Endothelial cell of umbilical vein (primary cell): ENCODE results near the gene BMPR1A. TPM values are rescaled to one million over a fixed set of nuclear protein-coding genes. Genes with fewer than 3 reads are reported as not detected.

Source experiments
- BruUV-seq: library from RNA; stranded (reverse); fragments of 400-500 nt; replicated peaks from 2 replicates; lab custom pipeline; 2021; lab: Mats Ljungman, UMichigan
- CTCF ChIA-PET: fragments of 300-600, 350-600 bp; sonication (Branson Sonifier 250); formaldehyde crosslinking; loops from one replicate; lab custom pipeline; 2021; ENCODE audit warnings: antibody characterized with exemption, inconsistent platforms; lab: Charles Lee
- POLR2A ChIA-PET: fragments of 300-600, 350-600 bp; sonication (Branson Sonifier 250); formaldehyde crosslinking; loops from one replicate; lab custom pipeline; 2021; ENCODE audit warnings: antibody characterized with exemption, inconsistent platforms; lab: Charles Lee
- DNase-seq: peaks from one replicate; pipeline ENCODE4 v3.0.0-alpha.2; 2011; ENCODE audit warnings: low read depth, low spot score
- FAIRE-seq: peaks from 2 replicates; lab custom pipeline; 2011; peaks lifted over from hg19 to GRCh38; lab: Jason Lieb, UNC
- H2AFZ ChIP-seq: 2 replicates; pipeline ENCODE4 v1.6.0; 2012; ENCODE audit warnings: low read depth, low read length, control low read depth, inconsistent platforms
- H3K27ac ChIP-seq: 2 replicates; pipeline ENCODE4 v1.5.1; 2011; ENCODE audit warnings: low read depth, mild to moderate bottlenecking, control low read depth, low read length, moderate library complexity; ENCODE audit not compliant: insufficient read depth
- H3K27me3 ChIP-seq, 2 experiments: 2 replicates each; pipeline versions ENCODE4 v1.6.0 to v1.6.1; 2011; ENCODE audit warnings: low read length in 2 of 2, mixed read lengths in 1 of 2; ENCODE audit not compliant: control insufficient read depth in 2 of 2, insufficient read depth in 2 of 2
- H3K36me3 ChIP-seq, 2 experiments: 2 replicates in 1 of 2; 3 replicates in 1 of 2; pipeline ENCODE4 v1.5.1; 2011; ENCODE audit warnings: low read length in 2 of 2, mild to moderate bottlenecking in 1 of 2, moderate library complexity in 1 of 2; ENCODE audit not compliant: control insufficient read depth in 2 of 2, insufficient read depth in 2 of 2; ENCODE audit errors: extremely low read depth in 1 of 2
- H3K4me1 ChIP-seq: 3 replicates; pipeline ENCODE4 v1.5.1; 2011; ENCODE audit warnings: mild to moderate bottlenecking, low read length; ENCODE audit not compliant: control insufficient read depth, insufficient read depth; ENCODE audit errors: extremely low read depth
- H3K4me2 ChIP-seq: 2 replicates; pipeline ENCODE4 v1.6.1; 2011; ENCODE audit warnings: low read length, control low read depth, mixed read lengths; ENCODE audit not compliant: insufficient read depth
- H3K4me3 ChIP-seq, 3 experiments: fragments of 200-600 bp in 1 of 3; sonication (generic), shearing (Covaris generic) in 1 of 3; replicated peaks in 1 of 3; 2 replicates each; pipeline ENCODE4 v1.5.1; 2011 to 2016; ENCODE audit warnings: control low read depth in 3 of 3, low read length in 3 of 3, mild to moderate bottlenecking in 2 of 3, inconsistent platforms in 1 of 3, low read depth in 1 of 3, moderate library complexity in 1 of 3; ENCODE audit not compliant: insufficient read depth in 1 of 3
- H3K79me2 ChIP-seq: 2 replicates; pipeline ENCODE4 v1.6.0; 2012; ENCODE audit warnings: low read length, inconsistent platforms; ENCODE audit not compliant: control insufficient read depth, insufficient read depth
- H3K9ac ChIP-seq: replicated peaks from 2 replicates; pipeline ENCODE3; 2011; ENCODE audit warnings: low read length, control low read depth; ENCODE audit not compliant: insufficient read depth; ENCODE audit errors: extremely low read depth
- H3K9me1 ChIP-seq: replicated peaks from 3 replicates; pipeline ENCODE4 v1.6.0; 2011; ENCODE audit warnings: mild to moderate bottlenecking, low read length; ENCODE audit not compliant: control insufficient read depth, insufficient read depth; ENCODE audit errors: extremely low read depth
- H3K9me3 ChIP-seq: replicated peaks from 2 replicates; pipeline ENCODE4 v1.5.1; 2012; ENCODE audit warnings: low read length, inconsistent platforms; ENCODE audit not compliant: control insufficient read depth, insufficient read depth
- H4K20me1 ChIP-seq: replicated peaks from 2 replicates; pipeline ENCODE3; 2011; ENCODE audit warnings: mild to moderate bottlenecking, low read length; ENCODE audit not compliant: control insufficient read depth, insufficient read depth; ENCODE audit errors: extremely low read depth
- EZH2 ChIP-seq: IDR thresholded peaks from 2 replicates; pipeline ENCODE4 v1.6.1; 2012; ENCODE audit warnings: borderline replicate concordance, low read depth, mild to moderate bottlenecking, moderate library complexity, low read length, inconsistent platforms; ENCODE audit not compliant: severe bottlenecking
- FOS ChIP-seq: IDR thresholded peaks from 2 replicates; pipeline ENCODE4 v1.6.1; 2011; ENCODE audit warnings: mild to moderate bottlenecking, low read length, moderate library complexity, borderline replicate concordance; ENCODE audit not compliant: insufficient read depth
- GATA2 ChIP-seq: IDR thresholded peaks from 2 replicates; pipeline ENCODE4 v1.7.0; 2011; ENCODE audit warnings: low read depth, mild to moderate bottlenecking, moderate library complexity, mixed read lengths, low read length; ENCODE audit not compliant: insufficient read length, insufficient read depth
- JUN ChIP-seq: IDR thresholded peaks from 2 replicates; pipeline ENCODE4 v1.6.1; 2011; ENCODE audit warnings: borderline replicate concordance, low read depth; ENCODE audit not compliant: insufficient read length, insufficient read depth
- MYC ChIP-seq: IDR thresholded peaks from one replicate; pipeline ENCODE4 v1.6.1; 2011; ENCODE audit warnings: mild to moderate bottlenecking, low read depth, low read length
- POLR2A ChIP-seq: IDR thresholded peaks from 2 replicates; pipeline ENCODE4 v1.6.1; 2012; ENCODE audit warnings: low read depth, mild to moderate bottlenecking, control low read depth, low read length
- dilution Hi-C: fragments of 300-500 bp; cut with MboI; formaldehyde crosslinking; loops from one replicate; pipeline ENCODE4 v1.15.0; 2019; ENCODE audit warnings: low sequenced_read_pairs; ENCODE audit not compliant: extremely low pct_ligation_motif_present
- intact Hi-C: fragments of 100-400 bp; cut with micrococcal nuclease; formaldehyde crosslinking; loops from one replicate; pipeline ENCODE4 v1.10.0; 2022
- polyA plus RNA-seq, 4 experiments: library from polyadenylated mRNA; depleted of rRNA in 3 of 4; stranded (reverse) in 3 of 4; unstranded in 1 of 4; fragments of >200 nt; gene quantifications; 2 replicates each; pipeline versions ENCODE4 v1.2.1 to v1.2.3, GENCODE V29; 2011 to 2012; ENCODE audit warnings: missing spikeins in 1 of 4
- total RNA-seq: library from RNA; stranded (reverse); gene quantifications from 2 replicates; pipeline ENCODE4 v1.2.3, GENCODE V29; 2021
- TF ChIP-seq, protein P1 (sequence below), 2 donors: IDR thresholded peaks; 1 replicate in 1 of 2; 2 replicates in 1 of 2; pipeline ENCODE4 v1.5.1; 2011; ENCODE audit warnings: low read length in 2 of 2, mild to moderate bottlenecking in 2 of 2, moderate library complexity in 2 of 2, control low read depth in 1 of 2, inconsistent platforms in 1 of 2, low read depth in 1 of 2; ENCODE audit not compliant: insufficient read depth in 1 of 2; ENCODE audit errors: extremely low read depth in 1 of 2

Gene BMPR1A
- total and polyA plus RNA-seq, 2 donors (not counting 3 experiments of a cell fraction or from before 2014, with no cell fraction given): not detected

DNA sequence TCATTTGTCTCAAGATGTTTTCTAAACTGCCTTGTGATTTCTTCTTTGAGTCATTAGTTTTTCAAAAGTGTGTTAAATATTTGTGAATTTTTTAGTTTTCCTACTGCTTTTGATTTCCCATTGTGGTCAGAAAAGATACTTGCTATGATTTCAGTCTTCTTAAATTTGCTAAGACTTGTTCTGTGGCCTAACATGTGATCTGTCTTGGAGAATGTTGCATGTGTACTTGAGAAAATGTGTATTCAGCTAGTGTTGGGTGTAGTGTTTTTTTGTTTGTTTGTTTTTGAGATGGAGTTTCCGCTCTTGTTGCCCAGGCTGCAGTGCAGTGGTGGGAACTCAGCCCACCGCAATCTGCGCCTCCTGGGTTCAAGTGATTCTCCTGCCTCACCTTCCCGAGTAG lies 28.6 kb downstream of the BMPR1A start:
- dilution Hi-C loops: no loop called here
- DNase-seq (no peak), FAIRE-seq (no peak)
- H3K4me2 ChIP-seq: no peak overlapping the region
- BruUV-seq: no TSS peak
- intact Hi-C loops: no loop called here
- H2AFZ ChIP-seq: no peak overlapping the region
- no peaks in the 10 kb centered on the region for H3K79me2 ChIP-seq
- H3K9me1 ChIP-seq: no peaks in the 10 kb centered on the region
- no peaks in the 10 kb centered on the region for H3K9me3 ChIP-seq
- no peaks in the 10 kb centered on the region for H3K4me1 ChIP-seq
- POLR2A ChIA-PET: no interaction called here
- no peaks in the 10 kb centered on the region for H3K36me3 ChIP-seq
- TF ChIP-seq, protein P1, sequence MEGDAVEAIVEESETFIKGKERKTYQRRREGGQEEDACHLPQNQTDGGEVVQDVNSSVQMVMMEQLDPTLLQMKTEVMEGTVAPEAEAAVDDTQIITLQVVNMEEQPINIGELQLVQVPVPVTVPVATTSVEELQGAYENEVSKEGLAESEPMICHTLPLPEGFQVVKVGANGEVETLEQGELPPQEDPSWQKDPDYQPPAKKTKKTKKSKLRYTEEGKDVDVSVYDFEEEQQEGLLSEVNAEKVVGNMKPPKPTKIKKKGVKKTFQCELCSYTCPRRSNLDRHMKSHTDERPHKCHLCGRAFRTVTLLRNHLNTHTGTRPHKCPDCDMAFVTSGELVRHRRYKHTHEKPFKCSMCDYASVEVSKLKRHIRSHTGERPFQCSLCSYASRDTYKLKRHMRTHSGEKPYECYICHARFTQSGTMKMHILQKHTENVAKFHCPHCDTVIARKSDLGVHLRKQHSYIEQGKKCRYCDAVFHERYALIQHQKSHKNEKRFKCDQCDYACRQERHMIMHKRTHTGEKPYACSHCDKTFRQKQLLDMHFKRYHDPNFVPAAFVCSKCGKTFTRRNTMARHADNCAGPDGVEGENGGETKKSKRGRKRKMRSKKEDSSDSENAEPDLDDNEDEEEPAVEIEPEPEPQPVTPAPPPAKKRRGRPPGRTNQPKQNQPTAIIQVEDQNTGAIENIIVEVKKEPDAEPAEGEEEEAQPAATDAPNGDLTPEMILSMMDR (IDR thresholded peaks at IDR 0.05; ENCODE audit: extremely low read depth in 1 of 2, insufficient read depth in 1 of 2, low read depth in 1 of 2, low read length in 2 of 2): no peak
- TF ChIP-seq MYC: no peak
- no peak for TF ChIP-seq EZH2
- TF ChIP-seq FOS: no peak
- no peak for TF ChIP-seq POLR2A
- H3K27ac ChIP-seq: no peak overlapping the region
- no peak overlapping the region for H3K9ac ChIP-seq
- H3K4me3 ChIP-seq: no peak overlapping the region
- H3K27me3 ChIP-seq: peaks cover 34 to 42% of the 10 kb centered on the region in 2 experiments
- no peaks in the 10 kb centered on the region for H4K20me1 ChIP-seq
- CTCF ChIA-PET: interaction anchor here (0.6 to 1.2 kb wide), 2 partner anchors 12 to 49 kb away, joined by 3 read pairs; no protein-coding TSS in a partner anchor

DNA sequence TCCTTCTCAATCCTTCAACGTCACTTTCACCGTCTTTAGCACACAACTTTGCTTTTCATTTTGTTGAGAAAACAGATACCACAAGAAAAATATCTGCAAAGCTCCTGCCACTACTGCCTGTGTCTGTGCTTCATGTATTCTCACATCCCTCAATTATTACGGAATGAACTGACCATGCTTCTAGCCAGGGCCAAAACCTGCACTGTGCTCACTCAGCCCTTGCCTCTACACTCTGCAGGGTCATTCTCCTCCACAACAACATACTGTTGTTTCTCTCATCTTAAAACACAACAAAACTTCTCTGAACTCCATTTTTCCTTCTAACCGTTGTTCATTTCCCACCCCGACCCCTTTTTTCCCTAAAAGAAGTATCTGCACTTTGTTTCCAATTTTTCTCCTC lies 29.5 kb downstream of the BMPR1A start:
- POLR2A ChIA-PET: no interaction called here
- Histone ChIP-seq H3K4me2 (no peak overlapping the region), H3K9me3 (no peaks in the 10 kb centered on the region), H3K9ac (no peak overlapping the region), H3K4me3 (no peak overlapping the region), H3K36me3 (no peaks in the 10 kb centered on the region), H4K20me1 (no peaks in the 10 kb centered on the region), H3K9me1 (no peaks in the 10 kb centered on the region), H3K27ac (no peak overlapping the region), H3K4me1 (no peaks in the 10 kb centered on the region), H3K79me2 (no peaks in the 10 kb centered on the region), H3K27me3 (peaks cover 34 to 41% of the 10 kb centered on the region in 2 experiments), H2AFZ (no peak overlapping the region)
- TF ChIP-seq JUN (no peak), EZH2 (no peak), GATA2 (no peak)
- FAIRE-seq (no peak), DNase-seq (no peak)
- dilution Hi-C loops (no loop called here), intact Hi-C loops (no loop called here)
- CTCF ChIA-PET: interaction anchor here (1.2 kb wide), 1 partner anchor 48 kb away, joined by 3 read pairs; no protein-coding TSS in a partner anchor
- no TSS peak for BruUV-seq
